Astrocyte (in vitro differentiated cells and primary cell): ENCODE data around the gene PNKD. TPM values are rescaled to one million over a fixed set of nuclear protein-coding genes. Genes with fewer than 3 reads are reported as not detected.

Experiments
- DNase-seq: peaks from one replicate; pipeline ENCODE4 v3.0.0-alpha.2; 2010; ENCODE audit warnings: low read depth
- FAIRE-seq: peaks from 2 replicates; lab custom pipeline; 2011; peaks lifted over from hg19 to GRCh38; lab: Jason Lieb, UNC
- H2AFZ ChIP-seq: 2 replicates; pipeline ENCODE4 v1.6.0; 2012; ENCODE audit warnings: low read depth, low read length, inconsistent platforms
- H3K27ac ChIP-seq: 2 replicates; pipeline ENCODE4 v1.5.1; 2011; ENCODE audit warnings: low read depth, low read length, inconsistent platforms
- H3K27me3 ChIP-seq: 2 replicates; pipeline ENCODE4 v1.6.0; 2011; ENCODE audit warnings: low read length, inconsistent platforms; ENCODE audit not compliant: insufficient read depth
- H3K36me3 ChIP-seq: 2 replicates; pipeline ENCODE4 v1.5.1; 2011; ENCODE audit warnings: low read length, inconsistent platforms; ENCODE audit not compliant: insufficient read depth
- H3K4me1 ChIP-seq: 2 replicates; pipeline ENCODE4 v1.5.1; 2011; ENCODE audit warnings: low read length, inconsistent platforms; ENCODE audit not compliant: insufficient read depth
- H3K4me2 ChIP-seq: 2 replicates; pipeline ENCODE4 v1.6.0; 2012; ENCODE audit warnings: low read length, inconsistent platforms
- H3K4me3 ChIP-seq: 2 replicates; pipeline ENCODE4 v1.5.1; 2011; ENCODE audit warnings: low read depth, mild to moderate bottlenecking, low read length, inconsistent platforms; ENCODE audit not compliant: insufficient read depth
- H3K79me2 ChIP-seq: 2 replicates; pipeline ENCODE4 v1.6.0; 2012; ENCODE audit warnings: mild to moderate bottlenecking, low read length, inconsistent platforms; ENCODE audit not compliant: insufficient read depth
- H3K9ac ChIP-seq: 2 replicates; pipeline ENCODE4 v1.6.0; 2012; ENCODE audit warnings: mild to moderate bottlenecking, low read length, inconsistent platforms
- H3K9me3 ChIP-seq: 2 replicates; pipeline ENCODE4 v1.5.1; 2012; ENCODE audit warnings: low read depth, mild to moderate bottlenecking, low read length, inconsistent platforms; ENCODE audit not compliant: insufficient read depth
- H4K20me1 ChIP-seq: 2 replicates; pipeline ENCODE4 v1.6.0; 2012; ENCODE audit warnings: low read length, inconsistent platforms; ENCODE audit not compliant: insufficient read depth
- H3K27ac Mint-ChIP-seq: one replicate; pipeline ENCODE4 v1.8.0; 2021; ENCODE audit warnings: mild to moderate bottlenecking, mixed read lengths; ENCODE audit not compliant: unreplicated experiment
- H3K27me3 Mint-ChIP-seq: one replicate; pipeline ENCODE4 v1.8.0; 2021; ENCODE audit warnings: low read depth, mixed read lengths; ENCODE audit not compliant: unreplicated experiment
- H3K36me3 Mint-ChIP-seq: one replicate; pipeline ENCODE4 v1.8.0; 2021; ENCODE audit warnings: low read depth, mixed read lengths; ENCODE audit not compliant: unreplicated experiment
- H3K4me1 Mint-ChIP-seq: one replicate; pipeline ENCODE4 v1.8.0; 2021; ENCODE audit warnings: low read depth, mixed read lengths; ENCODE audit not compliant: unreplicated experiment
- H3K4me3 Mint-ChIP-seq: one replicate; pipeline ENCODE4 v1.8.0; 2021; ENCODE audit warnings: mild to moderate bottlenecking, moderate library complexity, mixed read lengths; ENCODE audit not compliant: unreplicated experiment
- H3K9me3 Mint-ChIP-seq: one replicate; pipeline ENCODE4 v1.8.0; 2021; ENCODE audit warnings: mild to moderate bottlenecking, mixed read lengths; ENCODE audit not compliant: unreplicated experiment
- EZH2 ChIP-seq: IDR thresholded peaks from 2 replicates; pipeline ENCODE4 v1.6.1; 2012; ENCODE audit warnings: mild to moderate bottlenecking, low read length, inconsistent platforms; ENCODE audit not compliant: insufficient read depth
- total RNA-seq: library from RNA; stranded (reverse); gene quantifications from 2 replicates; pipeline ENCODE4 v1.2.1, GENCODE V29; 2021
- TF ChIP-seq, protein P1 (sequence below): IDR thresholded peaks from 2 replicates; pipeline ENCODE4 v1.5.1; 2011; ENCODE audit warnings: low read depth, mild to moderate bottlenecking, inconsistent platforms, low read length, moderate library complexity; ENCODE audit not compliant: insufficient read depth

The PNKD gene
- total RNA-seq, 1 donor from 2014 or later: 40.9 TPM

DNA sequence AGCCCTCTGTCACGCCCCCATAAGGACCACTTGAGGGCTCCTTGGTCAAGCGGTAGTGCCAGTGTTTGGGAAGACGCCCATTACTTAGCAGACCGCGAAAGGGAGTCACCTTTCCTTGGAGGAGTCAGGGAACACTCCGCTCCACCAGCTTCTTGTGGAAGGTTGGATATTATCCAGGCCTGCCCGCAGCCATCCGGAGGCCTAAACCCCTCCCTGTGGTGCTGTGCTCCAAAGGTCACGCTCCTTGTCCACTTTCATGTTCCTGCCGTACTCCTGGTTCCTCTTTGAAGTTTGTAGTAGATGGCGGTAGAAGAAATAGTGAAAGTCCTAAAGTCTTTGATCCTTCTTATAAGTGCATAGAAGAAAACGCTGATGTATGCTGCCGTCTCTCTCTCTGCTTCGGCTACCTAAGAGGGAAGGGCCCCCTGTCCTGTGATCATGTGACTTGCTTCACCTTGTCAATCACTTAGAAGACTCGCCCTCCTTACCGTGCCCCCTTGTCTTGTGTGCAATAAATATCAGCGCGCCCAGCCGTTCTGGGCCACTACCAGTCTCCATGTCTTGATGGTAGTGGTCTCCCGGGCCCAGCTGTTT is 84.6 kb downstream of the PNKD start:
- Histone ChIP-seq H3K4me1 (no peaks in the 10 kb centered on the region), H3K27ac (no peak overlapping the region), H3K36me3 (no peaks in the 10 kb centered on the region), H3K9me3 (no peaks in the 10 kb centered on the region), H3K4me3 (no peak overlapping the region), H4K20me1 (no peaks in the 10 kb centered on the region), H3K27me3 (peaks cover 2% of the 10 kb centered on the region), H3K4me2 (no peak overlapping the region), H2AFZ (no peak overlapping the region), H3K9ac (no peak overlapping the region), H3K79me2 (no peaks in the 10 kb centered on the region)
- no peak overlapping the region for H3K27ac Mint-ChIP-seq
- no peak overlapping the region for H3K4me3 Mint-ChIP-seq
- FAIRE-seq: no peak
- peaks cover 8% of the 10 kb centered on the region for H3K27me3 Mint-ChIP-seq
- peaks cover 13% of the 10 kb centered on the region for H3K9me3 Mint-ChIP-seq
- TF ChIP-seq EZH2: no peak
- TF ChIP-seq, protein P1, sequence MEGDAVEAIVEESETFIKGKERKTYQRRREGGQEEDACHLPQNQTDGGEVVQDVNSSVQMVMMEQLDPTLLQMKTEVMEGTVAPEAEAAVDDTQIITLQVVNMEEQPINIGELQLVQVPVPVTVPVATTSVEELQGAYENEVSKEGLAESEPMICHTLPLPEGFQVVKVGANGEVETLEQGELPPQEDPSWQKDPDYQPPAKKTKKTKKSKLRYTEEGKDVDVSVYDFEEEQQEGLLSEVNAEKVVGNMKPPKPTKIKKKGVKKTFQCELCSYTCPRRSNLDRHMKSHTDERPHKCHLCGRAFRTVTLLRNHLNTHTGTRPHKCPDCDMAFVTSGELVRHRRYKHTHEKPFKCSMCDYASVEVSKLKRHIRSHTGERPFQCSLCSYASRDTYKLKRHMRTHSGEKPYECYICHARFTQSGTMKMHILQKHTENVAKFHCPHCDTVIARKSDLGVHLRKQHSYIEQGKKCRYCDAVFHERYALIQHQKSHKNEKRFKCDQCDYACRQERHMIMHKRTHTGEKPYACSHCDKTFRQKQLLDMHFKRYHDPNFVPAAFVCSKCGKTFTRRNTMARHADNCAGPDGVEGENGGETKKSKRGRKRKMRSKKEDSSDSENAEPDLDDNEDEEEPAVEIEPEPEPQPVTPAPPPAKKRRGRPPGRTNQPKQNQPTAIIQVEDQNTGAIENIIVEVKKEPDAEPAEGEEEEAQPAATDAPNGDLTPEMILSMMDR: no peak
- no peak for DNase-seq
- H3K36me3 Mint-ChIP-seq: peaks cover 7% of the 10 kb centered on the region
- no peaks in the 10 kb centered on the region for H3K4me1 Mint-ChIP-seq

DNA sequence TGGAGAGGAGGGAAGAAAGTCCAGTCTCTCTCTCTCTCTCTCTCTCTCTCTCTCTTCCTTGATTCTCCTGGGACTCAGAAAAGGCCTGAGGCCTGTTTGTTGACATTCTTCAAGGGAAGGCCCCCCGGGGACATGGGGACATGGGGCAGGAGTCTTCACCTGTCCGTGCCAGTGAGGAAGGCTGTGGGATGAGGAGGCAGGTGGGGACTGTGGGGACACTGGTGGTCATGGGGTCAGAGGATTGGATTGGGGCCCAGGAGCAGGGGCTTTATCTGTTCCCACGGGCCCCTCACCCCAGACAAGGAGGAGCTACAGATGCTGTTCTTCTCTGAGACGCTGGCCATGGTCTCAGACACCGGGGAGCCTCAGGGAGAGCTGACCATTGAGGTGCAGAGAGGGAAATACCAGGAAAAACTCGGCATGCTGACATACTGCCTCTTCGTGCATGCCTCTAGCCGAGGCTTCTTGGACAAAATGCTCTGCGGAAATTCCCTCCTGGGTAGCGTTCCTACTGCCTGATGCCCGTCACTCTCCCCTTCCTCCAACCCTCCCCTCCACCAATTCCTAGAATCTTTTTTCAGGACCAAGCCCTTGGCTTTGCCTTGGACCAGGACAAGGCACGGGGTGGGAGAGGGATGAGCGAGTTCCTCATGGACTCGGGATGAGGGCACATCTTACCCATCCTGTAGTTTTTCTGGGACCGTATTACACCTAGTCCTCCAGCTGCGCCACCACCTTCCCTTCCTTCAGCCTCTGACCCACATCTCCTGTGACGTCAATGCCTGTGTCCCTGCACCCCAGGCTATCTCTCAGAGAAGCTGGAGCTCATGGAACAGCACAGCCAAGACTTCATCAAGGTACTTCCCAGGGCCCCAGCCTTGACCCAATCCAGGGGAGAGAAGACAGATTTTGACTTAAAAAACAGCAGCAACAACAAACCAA is 87.2 kb downstream of the PNKD start:
- no peak overlapping the region for H3K4me3 Mint-ChIP-seq
- FAIRE-seq (no peak), DNase-seq (no peak)
- H3K4me3 ChIP-seq: no peak overlapping the region
- H3K79me2 ChIP-seq: no peaks in the 10 kb centered on the region
- TF ChIP-seq EZH2: no peak
- no peaks in the 10 kb centered on the region for H3K4me1 Mint-ChIP-seq
- H3K9me3 ChIP-seq: no peaks in the 10 kb centered on the region
- peaks cover 2% of the 10 kb centered on the region for H3K27me3 ChIP-seq
- no peak overlapping the region for H3K27ac ChIP-seq
- H2AFZ ChIP-seq: peak overlapping the region; percentile 3
- H3K4me1 ChIP-seq: no peaks in the 10 kb centered on the region
- peaks cover 4% of the 10 kb centered on the region for H3K9me3 Mint-ChIP-seq
- H3K36me3 ChIP-seq: no peaks in the 10 kb centered on the region
- peaks cover 9% of the 10 kb centered on the region for H3K27me3 Mint-ChIP-seq
- no peak overlapping the region for H3K4me2 ChIP-seq
- H3K27ac Mint-ChIP-seq: no peak overlapping the region
- H3K36me3 Mint-ChIP-seq: peaks cover 5% of the 10 kb centered on the region
- H4K20me1 ChIP-seq: no peaks in the 10 kb centered on the region
- no peak overlapping the region for H3K9ac ChIP-seq

DNA sequence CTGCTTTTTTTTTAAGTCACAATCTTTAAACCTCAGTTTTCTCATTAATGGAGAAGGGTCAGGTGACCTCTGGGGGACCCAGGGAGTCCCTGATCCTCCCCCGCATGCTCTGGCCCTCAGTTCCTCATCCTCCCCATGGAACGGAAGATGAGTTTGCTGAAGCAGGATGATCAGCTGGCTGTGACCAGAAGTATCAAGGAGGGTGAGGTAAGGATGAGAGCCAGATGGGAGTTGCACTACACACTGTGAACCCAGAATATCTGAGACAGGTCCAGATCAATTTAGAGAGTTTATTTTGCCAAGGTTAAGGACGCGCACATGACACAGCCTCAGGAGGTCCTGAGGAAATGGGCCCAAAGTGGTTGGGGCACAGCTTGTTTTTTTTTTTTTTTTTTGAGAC is 90.1 kb downstream of the PNKD start:
- no peaks in the 10 kb centered on the region for H3K9me3 Mint-ChIP-seq
- FAIRE-seq (no peak), DNase-seq (no peak)
- no peak overlapping the region for H3K27ac ChIP-seq
- peaks cover 9% of the 10 kb centered on the region for H3K27me3 Mint-ChIP-seq
- H3K27me3 ChIP-seq: peaks cover 2% of the 10 kb centered on the region
- no peak overlapping the region for H2AFZ ChIP-seq
- no peak overlapping the region for H3K9ac ChIP-seq
- peaks cover 3% of the 10 kb centered on the region for H3K36me3 Mint-ChIP-seq
- H3K4me1 Mint-ChIP-seq: no peaks in the 10 kb centered on the region
- no peaks in the 10 kb centered on the region for H3K4me1 ChIP-seq
- no peak overlapping the region for H3K27ac Mint-ChIP-seq
- TF ChIP-seq EZH2: no peak
- TF ChIP-seq, protein P1: no peak
- no peaks in the 10 kb centered on the region for H3K36me3 ChIP-seq
- no peak overlapping the region for H3K4me3 ChIP-seq
- no peak overlapping the region for H3K4me2 ChIP-seq
- no peaks in the 10 kb centered on the region for H4K20me1 ChIP-seq
- no peaks in the 10 kb centered on the region for H3K9me3 ChIP-seq
- H3K79me2 ChIP-seq: no peaks in the 10 kb centered on the region
- no peak overlapping the region for H3K4me3 Mint-ChIP-seq
